T-helper 17 cell (primary cell): ENCODE data around the gene L2HGDH. TPM values are rescaled to one million over a fixed set of nuclear protein-coding genes. Genes with fewer than 3 reads are reported as not detected.

ENCODE experiments used
- ATAC-seq: fragments of 150-1000 bp; cut with Tn5 transposase; 2 replicates; pipeline ENCODE4 v1.10.0; 2021; ENCODE audit warnings: mild to moderate bottlenecking, moderate library complexity
- DNase-seq, 3 donors: peaks; one replicate each; pipeline versions ENCODE4 v3.0.0 to v3.0.0-alpha.2; 2020 to 2021
- H3K9me3 ChIP-seq: one replicate; pipeline ENCODE4 v1.7.0; 2013; ENCODE audit warnings: low read length, mild to moderate bottlenecking; ENCODE audit not compliant: control insufficient read depth, poor library complexity, severe bottlenecking
- H3K27ac Mint-ChIP-seq: one replicate; pipeline ENCODE4 v1.8.0; 2022; ENCODE audit warnings: mild to moderate bottlenecking, moderate library complexity, mixed read lengths
- H3K27me3 Mint-ChIP-seq: one replicate; pipeline ENCODE4 v1.8.0; 2022; ENCODE audit warnings: mixed read lengths
- H3K36me3 Mint-ChIP-seq: one replicate; pipeline ENCODE4 v1.8.0; 2022; ENCODE audit warnings: low read depth, mixed read lengths
- H3K4me1 Mint-ChIP-seq: one replicate; pipeline ENCODE4 v1.8.0; 2022; ENCODE audit warnings: mild to moderate bottlenecking, mixed read lengths
- H3K4me3 Mint-ChIP-seq: one replicate; pipeline ENCODE4 v1.8.0; 2022; ENCODE audit warnings: mild to moderate bottlenecking, moderate library complexity, mixed read lengths
- total RNA-seq, 4 donors: library from RNA in 2 of 4; stranded (reverse) in 2 of 4; gene quantifications; one replicate each; pipeline ENCODE4 v1.2.3 and lab custom pipeline; 2022 to 2026

The L2HGDH gene
- total RNA-seq, 2 donors from 2014 or later: 1.8 to 4.1 TPM

- DNase-seq (no peak), ATAC-seq (peak; percentile 30)
- Mint-ChIP-seq H3K4me1 (peaks cover 9% of the 10 kb centered on the region), H3K36me3 (peaks cover 9% of the 10 kb centered on the region), H3K4me3 (no peak overlapping the region), H3K27ac (no peak overlapping the region), H3K27me3 (no peaks in the 10 kb centered on the region)
- H3K9me3 ChIP-seq: no peaks in the 10 kb centered on the region
These were observed 8.1 kb downstream of the L2HGDH start for GRCh38 chr14:50303744-50304471.

- Mint-ChIP-seq H3K36me3 (peaks cover 11% of the 10 kb centered on the region), H3K27ac (no peak overlapping the region), H3K4me3 (no peak overlapping the region), H3K27me3 (no peaks in the 10 kb centered on the region), H3K4me1 (peaks cover 7% of the 10 kb centered on the region)
- no peak for ATAC-seq
- no peaks in the 10 kb centered on the region for H3K9me3 ChIP-seq
- DNase-seq: no peak
These were observed 10.1 kb downstream of the L2HGDH start for GRCh38 chr14:50301914-50302313.

- Mint-ChIP-seq H3K36me3 (peaks cover 11% of the 10 kb centered on the region), H3K27ac (no peak overlapping the region), H3K4me1 (peaks cover 5% of the 10 kb centered on the region), H3K4me3 (no peak overlapping the region), H3K27me3 (no peaks in the 10 kb centered on the region)
- DNase-seq (no peak), ATAC-seq (no peak)
- no peaks in the 10 kb centered on the region for H3K9me3 ChIP-seq
These were observed 12.4 kb downstream of the L2HGDH start for GRCh38 chr14:50299585-50299984.

- H3K9me3 ChIP-seq: no peaks in the 10 kb centered on the region
- no peak overlapping the region for H3K27ac Mint-ChIP-seq
- DNase-seq (no peak), ATAC-seq (no peak)
- no peak overlapping the region for H3K4me3 Mint-ChIP-seq
- no peaks in the 10 kb centered on the region for H3K27me3 Mint-ChIP-seq
- H3K36me3 Mint-ChIP-seq: peaks cover 7% of the 10 kb centered on the region
- peaks cover 2% of the 10 kb centered on the region for H3K4me1 Mint-ChIP-seq
These were observed 21.7 kb downstream of the L2HGDH start for GRCh38 chr14:50290306-50290705.

- no peaks in the 10 kb centered on the region for H3K27me3 Mint-ChIP-seq
- peaks cover 2% of the 10 kb centered on the region for H3K36me3 Mint-ChIP-seq
- peaks cover 2% of the 10 kb centered on the region for H3K4me1 Mint-ChIP-seq
- DNase-seq (no peak), ATAC-seq (no peak)
- no peak overlapping the region for H3K27ac Mint-ChIP-seq
- H3K4me3 Mint-ChIP-seq: no peak overlapping the region
- H3K9me3 ChIP-seq: no peaks in the 10 kb centered on the region
These were observed 23.9 kb downstream of the L2HGDH start for GRCh38 chr14:50288146-50288545.

- DNase-seq: no peak
- no peak overlapping the region for H3K27ac Mint-ChIP-seq
- peaks cover 2% of the 10 kb centered on the region for H3K4me1 Mint-ChIP-seq
- peaks cover 3% of the 10 kb centered on the region for H3K36me3 Mint-ChIP-seq
- H3K9me3 ChIP-seq: no peaks in the 10 kb centered on the region
- no peak for ATAC-seq
- no peak overlapping the region for H3K4me3 Mint-ChIP-seq
- H3K27me3 Mint-ChIP-seq: no peaks in the 10 kb centered on the region
These were observed 26.2 kb downstream of the L2HGDH start for GRCh38 chr14:50285861-50286260.

GRCh38 chr14:50272498-50272897 is 39.5 kb downstream of the L2HGDH start:
- no peak overlapping the region for H3K27ac Mint-ChIP-seq
- no peaks in the 10 kb centered on the region for H3K36me3 Mint-ChIP-seq
- no peak overlapping the region for H3K4me3 Mint-ChIP-seq
- ATAC-seq: no peak
- H3K9me3 ChIP-seq: no peaks in the 10 kb centered on the region
- no peak for DNase-seq
- H3K4me1 Mint-ChIP-seq: peaks cover 5% of the 10 kb centered on the region
- no peaks in the 10 kb centered on the region for H3K27me3 Mint-ChIP-seq

GRCh38 chr14:50270932-50271331 is 41.1 kb downstream of the L2HGDH start:
- no peak for ATAC-seq
- H3K36me3 Mint-ChIP-seq: no peaks in the 10 kb centered on the region
- no peaks in the 10 kb centered on the region for H3K9me3 ChIP-seq
- H3K27me3 Mint-ChIP-seq: no peaks in the 10 kb centered on the region
- DNase-seq: no peak
- H3K27ac Mint-ChIP-seq: no peak overlapping the region
- no peak overlapping the region for H3K4me3 Mint-ChIP-seq
- H3K4me1 Mint-ChIP-seq: peaks cover 5% of the 10 kb centered on the region

- Mint-ChIP-seq H3K36me3 (no peaks in the 10 kb centered on the region), H3K27me3 (no peaks in the 10 kb centered on the region), H3K4me1 (peaks cover 2% of the 10 kb centered on the region), H3K4me3 (no peak overlapping the region), H3K27ac (no peak overlapping the region)
- DNase-seq: no peak
- H3K9me3 ChIP-seq: no peaks in the 10 kb centered on the region
- ATAC-seq: no peak
These were observed 47.0 kb downstream of the L2HGDH start for GRCh38 chr14:50265029-50265428.

- Mint-ChIP-seq H3K27me3 (no peaks in the 10 kb centered on the region), H3K4me1 (peaks cover 2% of the 10 kb centered on the region), H3K27ac (no peak overlapping the region), H3K4me3 (no peak overlapping the region), H3K36me3 (no peaks in the 10 kb centered on the region)
- no peak for ATAC-seq
- DNase-seq: no peak
- H3K9me3 ChIP-seq: no peaks in the 10 kb centered on the region
These were observed 48.7 kb downstream of the L2HGDH start for GRCh38 chr14:50263321-50263720.

- Mint-ChIP-seq H3K36me3 (no peaks in the 10 kb centered on the region), H3K27me3 (no peaks in the 10 kb centered on the region), H3K4me3 (no peak overlapping the region), H3K27ac (no peak overlapping the region), H3K4me1 (peaks cover 2% of the 10 kb centered on the region)
- no peaks in the 10 kb centered on the region for H3K9me3 ChIP-seq
- no peak for ATAC-seq
- DNase-seq: no peak
These were observed 49.2 kb downstream of the L2HGDH start for GRCh38 chr14:50262865-50263264.

- no peak overlapping the region for H3K4me3 Mint-ChIP-seq
- H3K36me3 Mint-ChIP-seq: no peaks in the 10 kb centered on the region
- peak; percentile 63 for ATAC-seq
- DNase-seq: no peak
- peaks cover 2% of the 10 kb centered on the region for H3K4me1 Mint-ChIP-seq
- H3K27me3 Mint-ChIP-seq: no peaks in the 10 kb centered on the region
- no peaks in the 10 kb centered on the region for H3K9me3 ChIP-seq
- no peak overlapping the region for H3K27ac Mint-ChIP-seq
These were observed 51.5 kb downstream of the L2HGDH start for GRCh38 chr14:50260511-50260910.

GRCh38 chr14:50260072-50260471 is 52.0 kb downstream of the L2HGDH start:
- ATAC-seq: no peak
- H3K9me3 ChIP-seq: no peaks in the 10 kb centered on the region
- Mint-ChIP-seq H3K4me3 (no peak overlapping the region), H3K27me3 (no peaks in the 10 kb centered on the region), H3K36me3 (no peaks in the 10 kb centered on the region), H3K27ac (no peak overlapping the region), H3K4me1 (peaks cover 2% of the 10 kb centered on the region)
- DNase-seq: no peak

- Mint-ChIP-seq H3K4me3 (no peak overlapping the region), H3K27ac (no peak overlapping the region), H3K36me3 (no peaks in the 10 kb centered on the region), H3K27me3 (no peaks in the 10 kb centered on the region), H3K4me1 (peaks cover 2% of the 10 kb centered on the region)
- H3K9me3 ChIP-seq: no peaks in the 10 kb centered on the region
- DNase-seq (no peak), ATAC-seq (no peak)
These were observed 54.3 kb downstream of the L2HGDH start for GRCh38 chr14:50257732-50258131.
